ENCODE results near the gene SLC35G3. TPM values are rescaled to one million over a fixed set of nuclear protein-coding genes. Genes with fewer than 3 reads are reported as not detected.

The SLC35G3 gene
- polyA plus RNA-seq, 1 donor from 2014 or later: not detected

- H3K9me2 ChIP-seq (ENCODE audit: insufficient read depth, low read length): no peaks in the 10 kb centered on the region
- no peaks in the 10 kb centered on the region for H3K36me3 ChIP-seq (ENCODE audit: insufficient read depth, low read length)
- H3K27me3 ChIP-seq (ENCODE audit: insufficient read depth, low read depth, low read length): no peaks in the 10 kb centered on the region
- peak; percentile 22 for TF ChIP-seq RAD21 (conservative IDR thresholded peaks at IDR 0.05)
- no peak for TF ChIP-seq REST (IDR thresholded peaks at IDR 0.05; ENCODE audit: borderline replicate concordance)
- TF ChIP-seq CTCF (IDR thresholded peaks at IDR 0.05; ENCODE audit: poor library complexity, severe bottlenecking): peak; percentile 26
- no peak overlapping the region for H3K4me2 ChIP-seq (ENCODE audit: low read length)
- H3K27ac ChIP-seq (ENCODE audit: low read length): no peak overlapping the region
- no peak overlapping the region for H3K4me3 ChIP-seq (ENCODE audit: low read length)
- H3K9ac ChIP-seq (ENCODE audit: low read length): no peak overlapping the region
- H2AFZ ChIP-seq (ENCODE audit: low read depth, low read length): no peak overlapping the region
- H4K20me1 ChIP-seq (ENCODE audit: insufficient read depth): no peaks in the 10 kb centered on the region
- no peaks in the 10 kb centered on the region for H3K9me3 ChIP-seq (ENCODE audit: low read length)
- no peaks in the 10 kb centered on the region for H3F3A ChIP-seq (ENCODE audit: insufficient read depth, low read length, poor library complexity, severe bottlenecking)
- no peaks in the 10 kb centered on the region for H3K79me2 ChIP-seq (replicated peaks; ENCODE audit: insufficient read depth, low read length)
These were observed 23.0 kb downstream of the SLC35G3 start for GRCh38 chr17:35170968-35171771.

GRCh38 chr17:35169835-35170363 is 24.3 kb downstream of the SLC35G3 start:
- Histone ChIP-seq H3K4me3 (ENCODE audit: low read length) (no peak overlapping the region), H2AFZ (ENCODE audit: low read depth, low read length) (no peak overlapping the region), H3K36me3 (ENCODE audit: insufficient read depth, low read length) (no peaks in the 10 kb centered on the region), H3K4me2 (ENCODE audit: low read length) (no peak overlapping the region), H3K79me2 (replicated peaks; ENCODE audit: insufficient read depth, low read length) (no peaks in the 10 kb centered on the region), H3K9me2 (ENCODE audit: insufficient read depth, low read length) (no peaks in the 10 kb centered on the region), H3K9me3 (ENCODE audit: low read length) (no peaks in the 10 kb centered on the region), H4K20me1 (ENCODE audit: insufficient read depth) (no peaks in the 10 kb centered on the region), H3K27me3 (ENCODE audit: insufficient read depth, low read depth, low read length) (no peaks in the 10 kb centered on the region), H3F3A (ENCODE audit: insufficient read depth, low read length, poor library complexity, severe bottlenecking) (no peaks in the 10 kb centered on the region), H3K9ac (ENCODE audit: low read length) (no peak overlapping the region), H3K27ac (ENCODE audit: low read length) (no peak overlapping the region)
- TF ChIP-seq POLR2AphosphoS5 (IDR thresholded peaks at IDR 0.05) (no peak), REST (IDR thresholded peaks at IDR 0.05; ENCODE audit: borderline replicate concordance) (no peak), MXI1 (conservative IDR thresholded peaks at IDR 0.05; ENCODE audit: poor library complexity, severe bottlenecking) (no peak), EP300 (conservative IDR thresholded peaks at IDR 0.05; ENCODE audit: poor library complexity, severe bottlenecking) (no peak), EZH2 (IDR thresholded peaks at IDR 0.05; ENCODE audit: borderline replicate concordance, insufficient read depth, low read length, poor library complexity, severe bottlenecking) (no peak), RAD21 (conservative IDR thresholded peaks at IDR 0.05) (no peak), TAF1 (IDR thresholded peaks at IDR 0.05; ENCODE audit: low read depth) (no peak)

All from neural cell (in vitro differentiated cells).